OCI-LY3 (cell line): ENCODE results near the gene TRMT11.

Source experiments
- EZH2phosphoT487 ChIP-seq: fragments of 200-600 bp; shearing (Covaris generic); IDR thresholded peaks from 2 replicates; pipeline ENCODE4 v1.6.1; 2018; ENCODE audit warnings: antibody characterized with exemption, mixed run types, low read depth
- TF ChIP-seq, protein P1 (sequence below): fragments of 200-600, 300-600 bp; sonication (generic); IDR thresholded peaks from 2 replicates; pipeline ENCODE4 v1.5.1; 2014; ENCODE audit warnings: antibody characterized with exemption, low read length, low read depth

DNA sequence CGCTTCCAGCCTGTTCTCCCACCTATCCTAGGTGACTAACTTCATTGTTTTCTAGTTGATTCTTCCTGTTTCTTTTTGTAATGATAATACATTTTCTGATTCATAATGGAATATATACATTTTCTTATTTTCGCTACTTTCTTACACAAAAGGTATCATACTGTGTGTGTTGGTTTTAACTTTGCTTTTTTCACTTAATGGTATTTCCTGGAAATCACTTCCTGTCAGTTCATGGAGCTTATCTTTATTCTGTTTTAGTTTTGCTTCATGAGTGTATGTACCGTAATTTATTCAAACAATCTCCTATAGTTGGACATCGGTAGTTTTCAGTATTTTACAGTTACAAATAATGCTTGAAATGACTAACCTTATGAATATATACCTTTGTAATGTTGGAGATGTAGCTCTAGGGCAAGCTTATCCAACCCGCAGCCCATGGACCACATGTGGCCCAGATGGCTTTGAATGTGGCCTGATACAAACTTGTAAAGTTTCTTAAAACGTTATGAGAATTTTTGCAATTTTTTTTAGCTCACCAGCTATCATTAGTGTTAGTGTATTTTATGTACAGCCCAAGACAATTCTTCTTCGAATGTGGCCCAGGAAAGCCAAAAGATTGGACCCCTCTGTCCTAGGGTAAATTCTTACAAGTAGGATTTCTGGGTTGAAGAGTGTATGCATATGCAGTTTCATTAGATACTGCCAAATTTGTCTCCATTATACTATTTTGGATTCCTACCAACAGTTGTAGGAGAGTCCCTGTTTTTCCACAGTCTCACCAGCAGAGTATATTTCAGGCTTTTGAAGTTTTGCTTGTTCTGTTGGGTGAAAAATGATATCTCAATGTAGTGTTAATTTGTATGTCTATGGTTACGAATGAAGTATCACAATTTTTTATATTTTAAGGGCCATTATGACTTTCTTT lies 16.7 kb downstream of the TRMT11 start:
- TF ChIP-seq, protein P1, sequence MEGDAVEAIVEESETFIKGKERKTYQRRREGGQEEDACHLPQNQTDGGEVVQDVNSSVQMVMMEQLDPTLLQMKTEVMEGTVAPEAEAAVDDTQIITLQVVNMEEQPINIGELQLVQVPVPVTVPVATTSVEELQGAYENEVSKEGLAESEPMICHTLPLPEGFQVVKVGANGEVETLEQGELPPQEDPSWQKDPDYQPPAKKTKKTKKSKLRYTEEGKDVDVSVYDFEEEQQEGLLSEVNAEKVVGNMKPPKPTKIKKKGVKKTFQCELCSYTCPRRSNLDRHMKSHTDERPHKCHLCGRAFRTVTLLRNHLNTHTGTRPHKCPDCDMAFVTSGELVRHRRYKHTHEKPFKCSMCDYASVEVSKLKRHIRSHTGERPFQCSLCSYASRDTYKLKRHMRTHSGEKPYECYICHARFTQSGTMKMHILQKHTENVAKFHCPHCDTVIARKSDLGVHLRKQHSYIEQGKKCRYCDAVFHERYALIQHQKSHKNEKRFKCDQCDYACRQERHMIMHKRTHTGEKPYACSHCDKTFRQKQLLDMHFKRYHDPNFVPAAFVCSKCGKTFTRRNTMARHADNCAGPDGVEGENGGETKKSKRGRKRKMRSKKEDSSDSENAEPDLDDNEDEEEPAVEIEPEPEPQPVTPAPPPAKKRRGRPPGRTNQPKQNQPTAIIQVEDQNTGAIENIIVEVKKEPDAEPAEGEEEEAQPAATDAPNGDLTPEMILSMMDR, result no peak
- TF ChIP-seq EZH2phosphoT487, result no peak
